Colonic mucosa (tissue), 4 donors: ENCODE results near the gene GDPD5. TPM values are rescaled to one million over a fixed set of nuclear protein-coding genes. Genes with fewer than 3 reads are reported as not detected.
A peak's percentile ranks its signal among the peaks of the same experiment; 100 is the strongest.

Experiments
- DNase-seq: peaks from one replicate; pipeline ENCODE4 v3.0.0-alpha.2; 2020
- H3K27ac ChIP-seq: fragments of 200-600 bp; one replicate; pipeline ENCODE4 v1.8.0; 2021
- H3K27me3 ChIP-seq: fragments of 200-600 bp; one replicate; pipeline ENCODE4 v1.8.0; 2021
- H3K36me3 ChIP-seq: fragments of 200-600 bp; one replicate; pipeline ENCODE4 v1.8.0; 2021
- H3K4me1 ChIP-seq: fragments of 200-600 bp; one replicate; pipeline ENCODE4 v1.8.0; 2021; ENCODE audit warnings: mild to moderate bottlenecking
- H3K4me3 ChIP-seq: fragments of 200-600 bp; one replicate; pipeline ENCODE4 v1.8.0; 2021
- H3K9ac ChIP-seq, 2 donors: one replicate each; pipeline ENCODE4 v1.7.0; 2013; ENCODE audit warnings: control low read depth in 2 of 2, low read depth in 2 of 2, low read length in 2 of 2
- H3K9me3 ChIP-seq: fragments of 200-600 bp; one replicate; pipeline ENCODE4 v1.8.0; 2021
- intact Hi-C: fragments of 100-400 bp; cut with DNase I; formaldehyde crosslinking; loops from one replicate; pipeline ENCODE4 v1.14.1; 2022
- total RNA-seq, 2 donors: library from RNA; stranded (reverse); fragmentation: NEBNext Ultra II Directional in 1 of 2; extraction: Animal tissue kit (Norgen Biotek cat#: 25700) in 1 of 2; gene quantifications; one replicate each; pipeline ENCODE4 v1.2.1, GENCODE V29; 2021
- TF ChIP-seq, protein P1 (sequence below): fragments of 200-600 bp; IDR thresholded peaks from one replicate; pipeline ENCODE4 v1.8.0; 2022; ENCODE audit warnings: antibody characterized with exemption, mild to moderate bottlenecking
- donor health status: healthy.
- donor health status: DM: no; HTN: no; CAD: no.
- donor health status: DM: no; HTN: no; CAD: no.

The GDPD5 gene
- total RNA-seq, 2 donors from 2014 or later, result 2.6 to 4.1 TPM

- H3K27me3 ChIP-seq, result peaks cover 9% of the 10 kb centered on the region
- H3K9me3 ChIP-seq, result no peaks in the 10 kb centered on the region
- peak overlapping the region; percentile 56 for H3K4me3 ChIP-seq
- intact Hi-C loops, result loop anchor here (10.0 kb wide), 1 partner anchor 250 kb away; no protein-coding TSS in a partner anchor
- peak overlapping the region; percentile 23 to 83 for H3K9ac ChIP-seq
- DNase-seq, result no peak
- no peaks in the 10 kb centered on the region for H3K4me1 ChIP-seq
- no peaks in the 10 kb centered on the region for H3K36me3 ChIP-seq
- TF ChIP-seq, protein P1, sequence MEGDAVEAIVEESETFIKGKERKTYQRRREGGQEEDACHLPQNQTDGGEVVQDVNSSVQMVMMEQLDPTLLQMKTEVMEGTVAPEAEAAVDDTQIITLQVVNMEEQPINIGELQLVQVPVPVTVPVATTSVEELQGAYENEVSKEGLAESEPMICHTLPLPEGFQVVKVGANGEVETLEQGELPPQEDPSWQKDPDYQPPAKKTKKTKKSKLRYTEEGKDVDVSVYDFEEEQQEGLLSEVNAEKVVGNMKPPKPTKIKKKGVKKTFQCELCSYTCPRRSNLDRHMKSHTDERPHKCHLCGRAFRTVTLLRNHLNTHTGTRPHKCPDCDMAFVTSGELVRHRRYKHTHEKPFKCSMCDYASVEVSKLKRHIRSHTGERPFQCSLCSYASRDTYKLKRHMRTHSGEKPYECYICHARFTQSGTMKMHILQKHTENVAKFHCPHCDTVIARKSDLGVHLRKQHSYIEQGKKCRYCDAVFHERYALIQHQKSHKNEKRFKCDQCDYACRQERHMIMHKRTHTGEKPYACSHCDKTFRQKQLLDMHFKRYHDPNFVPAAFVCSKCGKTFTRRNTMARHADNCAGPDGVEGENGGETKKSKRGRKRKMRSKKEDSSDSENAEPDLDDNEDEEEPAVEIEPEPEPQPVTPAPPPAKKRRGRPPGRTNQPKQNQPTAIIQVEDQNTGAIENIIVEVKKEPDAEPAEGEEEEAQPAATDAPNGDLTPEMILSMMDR, result no peak
- H3K27ac ChIP-seq, result no peak overlapping the region
Measured at GRCh38 chr11:75524665-75525432, 892 bp downstream of the GDPD5 start.

DNA sequence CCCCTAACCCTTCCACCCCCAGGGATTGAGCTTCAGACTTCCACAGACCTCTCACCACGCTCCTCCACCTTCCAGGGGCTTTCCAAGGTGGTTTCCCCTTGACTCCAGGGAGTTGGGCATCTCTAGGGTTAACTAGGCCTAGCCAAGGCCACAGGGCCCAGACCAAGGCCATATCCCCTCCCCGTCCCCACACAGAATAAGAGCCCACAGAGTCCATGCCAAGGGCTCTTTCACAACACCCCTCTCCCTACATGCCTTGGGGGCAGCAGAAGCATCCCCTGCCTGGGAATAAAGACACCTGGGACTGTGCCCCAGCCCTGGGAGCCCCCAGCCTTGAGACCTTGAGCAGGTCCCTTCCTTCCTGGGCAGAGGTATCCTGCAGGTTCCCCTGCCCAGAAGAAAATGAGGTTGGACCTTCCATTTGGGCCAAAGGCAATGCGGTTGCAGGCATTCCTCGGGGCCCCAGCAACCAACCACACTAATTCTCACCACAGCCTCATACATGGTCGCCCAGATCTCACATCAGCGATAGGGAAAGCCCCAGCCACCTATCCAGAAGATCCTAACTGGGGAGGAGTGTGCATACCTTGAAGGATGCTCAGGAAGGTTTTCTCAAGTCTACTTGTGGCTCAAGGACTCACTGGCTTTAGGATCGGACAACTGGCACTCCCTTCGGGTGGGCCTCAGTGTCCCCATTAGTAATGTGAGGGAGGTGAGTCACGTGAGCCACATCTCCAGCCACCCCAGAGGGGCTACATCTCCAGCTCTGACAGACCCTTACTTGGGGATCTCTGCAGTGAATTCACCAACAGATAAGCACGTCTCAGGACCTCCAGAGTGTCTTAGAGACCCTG, 1.7 kb downstream of the GDPD5 start:
- DNase-seq, result no peak
- no peak overlapping the region for H3K9ac ChIP-seq
- H3K9me3 ChIP-seq, result no peaks in the 10 kb centered on the region
- H3K4me3 ChIP-seq, result no peak overlapping the region
- TF ChIP-seq, protein P1, result no peak
- H3K36me3 ChIP-seq, result no peaks in the 10 kb centered on the region
- no peaks in the 10 kb centered on the region for H3K4me1 ChIP-seq
- H3K27ac ChIP-seq, result no peak overlapping the region
- intact Hi-C loops, result loop anchor here (10.0 kb wide), 1 partner anchor 249 kb away; no protein-coding TSS in a partner anchor
- peaks cover 9% of the 10 kb centered on the region for H3K27me3 ChIP-seq

DNA sequence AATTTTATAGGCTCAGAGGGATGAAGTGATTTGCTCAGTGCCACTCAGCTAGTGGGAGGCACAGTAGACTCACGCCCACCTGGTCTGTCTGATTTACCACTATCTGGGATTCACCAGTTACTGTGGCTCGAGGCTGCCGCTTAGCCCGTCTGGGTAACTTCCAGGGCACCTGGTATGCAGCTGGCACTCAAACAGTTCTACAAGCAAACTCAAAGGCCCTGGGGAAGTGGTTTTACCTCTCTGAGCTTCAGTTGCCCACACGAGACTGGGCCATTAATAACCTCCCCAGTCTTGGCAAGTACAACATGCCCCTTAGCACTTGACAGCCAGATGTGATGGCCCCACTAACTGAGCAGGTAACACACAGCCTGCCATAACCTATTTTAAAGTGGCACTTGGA, 2.6 kb downstream of the GDPD5 start:
- peaks cover 9% of the 10 kb centered on the region for H3K27me3 ChIP-seq
- no peak overlapping the region for H3K9ac ChIP-seq
- no peak for DNase-seq
- H3K9me3 ChIP-seq, result no peaks in the 10 kb centered on the region
- H3K4me1 ChIP-seq, result no peaks in the 10 kb centered on the region
- intact Hi-C loops, result loop anchor here (10.0 kb wide), 1 partner anchor 248 kb away; no protein-coding TSS in a partner anchor
- H3K4me3 ChIP-seq, result no peak overlapping the region
- H3K36me3 ChIP-seq, result no peaks in the 10 kb centered on the region
- TF ChIP-seq, protein P1, result no peak
- no peak overlapping the region for H3K27ac ChIP-seq

GRCh38 chr11:75522286-75523044, 3.3 kb downstream of the GDPD5 start:
- Histone ChIP-seq H3K9me3 (no peaks in the 10 kb centered on the region), H3K36me3 (no peaks in the 10 kb centered on the region), H3K9ac (no peak overlapping the region), H3K4me3 (no peak overlapping the region), H3K4me1 (no peaks in the 10 kb centered on the region), H3K27ac (no peak overlapping the region), H3K27me3 (peaks cover 9% of the 10 kb centered on the region)
- TF ChIP-seq, protein P1, result no peak
- DNase-seq, result no peak
- intact Hi-C loops, result loop anchor here (10.0 kb wide), 1 partner anchor 248 kb away; no protein-coding TSS in a partner anchor

DNA sequence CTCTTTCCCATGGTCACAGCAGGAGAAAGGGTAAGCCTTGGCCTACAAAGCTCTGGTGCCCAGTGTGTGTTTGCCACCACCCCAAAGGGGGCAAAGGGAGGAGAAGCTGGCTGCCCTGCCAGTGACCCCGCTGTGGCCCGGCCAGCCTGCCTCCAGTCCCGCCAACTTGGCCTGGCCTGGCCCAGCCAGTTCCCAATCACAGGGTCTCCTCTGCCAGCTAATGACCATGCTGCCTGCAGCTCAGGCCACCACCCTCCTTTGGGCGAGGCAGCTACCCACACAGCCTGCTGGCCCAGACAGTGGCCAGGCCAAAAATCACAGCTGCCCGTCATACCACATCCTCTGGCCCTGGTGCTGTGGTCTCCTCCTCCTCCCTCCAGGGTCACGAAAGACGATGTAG, 5.1 kb downstream of the GDPD5 start:
- H3K27me3 ChIP-seq, result peaks cover 9% of the 10 kb centered on the region
- H3K27ac ChIP-seq, result no peak overlapping the region
- no peaks in the 10 kb centered on the region for H3K9me3 ChIP-seq
- no peak overlapping the region for H3K4me3 ChIP-seq
- no peaks in the 10 kb centered on the region for H3K4me1 ChIP-seq
- DNase-seq, result no peak
- H3K36me3 ChIP-seq, result no peaks in the 10 kb centered on the region
- TF ChIP-seq, protein P1, result no peak
- no peak overlapping the region for H3K9ac ChIP-seq
- intact Hi-C loops, result loop anchor here (10.0 kb wide), 1 partner anchor 246 kb away; no protein-coding TSS in a partner anchor
